ENCODE data around the gene SMOC2.

SMOC2 gene

GRCh38 chr6:168716581-168716980 is 275.6 kb downstream of the SMOC2 start:
- no peak for DNase-seq

DNA sequence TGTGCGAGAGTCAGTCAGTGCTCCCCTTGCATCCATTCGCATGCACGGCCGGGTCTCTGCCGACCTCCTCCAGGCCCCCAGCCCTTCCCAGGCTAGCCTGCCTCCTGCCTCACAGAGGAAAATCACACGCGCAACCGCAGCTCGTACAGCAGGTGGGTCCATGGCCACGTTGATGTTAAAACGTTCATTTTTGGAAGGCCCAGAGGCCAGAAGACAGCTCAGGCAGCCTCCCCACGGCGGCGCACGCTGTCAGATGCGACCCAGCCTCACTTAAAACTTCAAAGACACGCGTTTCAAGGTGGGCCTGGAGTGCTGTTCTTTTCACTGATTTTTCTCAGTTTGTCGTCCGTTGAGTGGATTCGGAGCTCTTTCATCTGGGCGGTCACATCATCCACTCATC is 276.5 kb downstream of the SMOC2 start:
- no peak for DNase-seq
